Stimulated activated naive CD4-positive, alpha-beta T cell treated with Interleukin-2 at 50 U/mL for 16 hours (primary cell): ENCODE data around the gene ZNF385C.
A peak's percentile ranks its signal among the peaks of the same experiment; 100 is the strongest.

Experiments
- DNase-seq: peaks from one replicate; lab custom pipeline; 2025; lab: John Stamatoyannopoulos, UW

ZNF385C gene

GRCh38 chr17:42125565-42125964 is 27.3 kb upstream of the ZNF385C start:
- no peak for DNase-seq

- no peak for DNase-seq
Observed at GRCh38 chr17:42124256-42124655, 26.0 kb upstream of the ZNF385C start.

DNA sequence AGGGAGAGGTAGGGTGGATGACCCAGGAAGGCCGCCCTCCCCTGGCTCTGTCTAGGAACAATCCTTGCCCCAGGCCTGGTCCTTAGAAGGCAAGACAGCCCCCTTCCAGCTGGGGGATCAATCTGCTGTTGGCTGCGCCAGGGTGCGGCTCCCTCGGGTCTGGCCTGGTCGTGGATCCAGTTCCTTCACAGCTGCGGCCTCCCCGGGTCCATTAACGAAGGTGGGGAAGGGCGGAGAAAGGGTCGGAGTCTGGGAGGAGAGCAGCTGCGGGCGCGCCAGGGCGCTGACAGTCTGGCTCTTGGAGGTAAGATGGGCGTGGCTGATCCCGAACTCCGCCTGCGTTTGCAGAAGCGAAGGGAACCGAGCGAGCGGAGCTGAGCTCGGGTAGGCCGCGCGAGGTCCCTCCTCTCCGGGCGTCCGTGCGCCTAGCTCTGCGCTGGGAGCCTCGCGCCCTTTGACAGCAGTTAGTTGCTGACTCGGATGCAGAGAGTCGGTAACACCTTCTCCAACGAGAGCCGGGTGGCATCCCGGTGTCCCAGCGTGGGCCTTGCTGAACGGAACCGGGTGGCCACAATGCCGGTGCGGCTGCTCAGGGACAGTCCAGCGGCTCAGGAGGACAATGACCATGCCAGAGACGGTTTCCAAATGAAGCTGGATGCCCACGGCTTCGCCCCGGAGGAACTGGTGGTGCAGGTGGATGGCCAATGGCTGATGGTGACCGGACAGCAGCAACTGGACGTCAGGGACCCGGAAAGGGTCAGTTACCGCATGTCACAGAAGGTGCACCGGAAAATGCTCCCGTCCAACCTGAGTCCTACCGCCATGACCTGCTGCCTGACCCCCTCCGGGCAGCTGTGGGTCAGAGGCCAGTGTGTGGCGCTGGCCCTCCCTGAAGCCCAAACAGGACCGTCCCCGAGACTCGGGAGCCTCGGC is 24.4 kb upstream of the ZNF385C start, which contains the start of gene HSPB9:
HSPB9 (plus strand) TSS at position 434 of the 933 bp plus-strand sequence; CDS start at position 481, 47 bp downstream.
- no peak for DNase-seq

DNA sequence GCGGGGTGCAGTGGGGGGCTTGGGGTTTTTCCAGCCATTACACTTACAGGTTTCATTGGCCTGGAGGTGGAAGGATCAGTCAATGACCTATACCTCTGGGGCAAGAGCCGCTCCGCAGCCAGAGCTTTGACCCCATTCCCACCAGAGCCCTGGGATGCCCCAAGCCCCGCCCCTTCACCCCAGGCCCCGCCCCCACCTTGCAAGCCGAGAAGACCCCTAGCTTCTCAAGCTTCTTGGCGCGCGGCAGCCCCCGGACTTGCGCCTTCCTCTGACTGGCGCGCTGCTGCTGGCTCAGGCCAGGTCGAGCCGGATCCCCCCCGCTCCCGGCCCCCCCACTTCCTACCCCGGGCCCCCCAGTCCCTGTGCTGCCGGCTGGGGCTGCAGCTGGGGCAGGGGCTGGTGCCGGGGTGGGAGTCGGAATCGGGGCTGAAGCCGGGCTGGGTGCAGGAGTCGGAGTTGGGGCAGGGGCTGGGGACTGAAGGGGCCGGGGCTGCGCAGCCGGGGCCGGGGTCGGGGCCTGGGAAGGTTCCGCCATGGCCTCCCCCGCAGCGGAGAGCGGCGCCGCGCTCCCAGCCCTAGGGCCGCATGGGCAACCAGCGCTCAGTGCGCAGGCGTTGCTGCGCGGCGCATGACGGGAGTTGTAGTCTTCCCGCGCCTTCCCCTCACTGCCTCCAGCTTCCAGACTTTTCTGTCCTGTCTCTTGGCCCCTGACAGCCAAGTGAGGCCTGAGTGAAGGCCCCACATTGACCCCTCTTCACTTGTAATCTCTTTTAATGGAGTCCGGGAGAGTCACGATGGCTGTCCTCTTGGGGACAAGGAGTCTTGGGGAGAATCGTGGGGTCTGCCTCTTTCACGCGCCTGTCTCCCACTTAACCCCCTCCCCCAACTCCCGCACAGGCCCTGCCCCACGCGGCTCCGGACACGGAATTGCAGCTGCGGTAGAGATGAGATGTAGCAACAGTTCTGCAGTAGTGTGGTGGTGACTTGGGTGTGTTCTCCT is 22.8 kb upstream of the ZNF385C start, which contains the start of gene KAT2A:
KAT2A (minus strand) TSS at position 598 of the 1,000 bp plus-strand sequence; CDS start at position 535, 63 bp downstream.
- DNase-seq, result peak; percentile 67

GRCh38 chr17:42120161-42120769 is 22.0 kb upstream of the ZNF385C start:
- DNase-seq, result no peak

DNA sequence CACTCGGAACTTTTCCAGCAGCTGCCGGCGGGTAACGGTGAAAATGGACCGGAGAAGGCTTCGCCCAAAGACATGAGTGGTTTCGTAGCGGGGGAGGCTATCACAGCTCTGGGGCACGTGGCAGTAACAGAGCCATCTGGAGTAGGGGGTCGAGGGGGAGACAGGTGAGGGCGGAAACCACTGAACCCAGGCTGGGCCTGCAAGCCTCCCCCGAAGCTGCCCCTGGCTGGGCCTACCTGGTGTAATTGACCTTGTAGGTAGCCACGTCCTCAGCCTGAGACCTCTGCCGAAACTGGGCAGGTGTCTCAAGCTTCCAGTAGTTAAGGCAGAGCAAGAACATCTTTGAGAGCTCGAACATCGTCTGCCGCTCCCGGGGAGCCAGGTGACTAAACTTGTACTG is 21.0 kb upstream of the ZNF385C start:
- no peak for DNase-seq

DNA sequence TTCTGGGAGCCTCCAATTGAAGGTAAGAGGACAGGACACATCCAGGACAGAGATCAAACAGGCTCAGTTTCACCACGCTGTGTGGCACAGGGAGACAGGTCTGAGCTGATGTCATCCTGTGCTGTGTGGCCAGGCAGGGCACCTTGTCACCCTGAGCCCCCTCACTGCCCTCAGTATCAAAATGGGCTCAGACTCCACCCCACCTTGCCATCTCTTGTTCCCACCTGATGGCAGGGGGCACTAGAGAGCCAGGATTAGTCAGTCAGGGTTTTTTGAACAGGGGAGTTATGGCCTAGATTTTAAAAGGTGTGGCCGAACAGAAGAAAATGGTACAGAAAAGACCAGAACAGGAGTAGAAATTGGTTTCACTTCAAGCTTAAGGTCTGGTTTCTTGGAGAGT is 20.3 kb upstream of the ZNF385C start:
- peak; percentile 12 for DNase-seq

GRCh38 chr17:42118126-42118510 is 19.8 kb upstream of the ZNF385C start:
- DNase-seq, result no peak

GRCh38 chr17:42117397-42118125 is 19.3 kb upstream of the ZNF385C start:
- DNase-seq, result no peak

- peak; percentile 79 for DNase-seq
Observed at GRCh38 chr17:42116705-42117396, 18.6 kb upstream of the ZNF385C start.

- DNase-seq, result no peak
Observed at GRCh38 chr17:42114118-42114517, 15.8 kb upstream of the ZNF385C start.

DNA sequence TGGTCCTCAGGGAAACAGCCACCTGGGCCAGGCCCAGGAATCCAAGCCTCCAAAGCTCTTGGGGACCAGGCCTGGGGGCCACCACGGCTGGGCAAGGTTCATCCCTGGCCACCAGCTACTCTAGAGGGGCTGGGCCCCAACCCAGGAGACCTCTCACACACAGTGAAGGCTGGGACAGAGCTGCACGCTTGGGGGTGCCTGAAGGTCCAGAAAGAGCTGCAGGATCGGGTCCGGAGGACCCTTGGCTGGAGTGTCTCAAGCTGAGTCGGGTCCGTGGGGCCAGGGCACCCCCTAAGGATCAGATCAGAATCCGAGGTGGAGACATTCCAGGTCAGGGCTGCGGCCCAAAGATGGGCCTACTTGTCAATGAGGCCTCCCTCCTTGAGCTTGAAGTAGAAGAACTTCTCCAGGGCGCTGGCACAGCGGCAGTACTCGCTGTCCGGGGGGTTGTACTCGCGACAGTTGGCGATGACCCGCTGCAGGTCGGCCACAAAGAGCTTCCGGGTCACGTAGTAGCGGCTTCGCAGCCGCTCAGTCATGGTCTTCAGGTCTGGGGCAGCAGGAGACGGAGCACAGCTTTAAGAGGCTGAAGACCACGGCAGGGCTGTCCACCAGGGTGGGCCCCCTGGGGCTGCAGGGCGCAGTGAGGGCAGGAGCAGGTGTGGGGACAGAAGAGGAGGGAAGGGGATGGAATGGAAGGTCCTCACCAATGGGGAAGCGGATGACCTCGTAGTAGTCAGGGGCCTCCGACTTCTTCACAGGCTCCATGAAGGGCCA is 15.2 kb upstream of the ZNF385C start:
- no peak for DNase-seq

DNA sequence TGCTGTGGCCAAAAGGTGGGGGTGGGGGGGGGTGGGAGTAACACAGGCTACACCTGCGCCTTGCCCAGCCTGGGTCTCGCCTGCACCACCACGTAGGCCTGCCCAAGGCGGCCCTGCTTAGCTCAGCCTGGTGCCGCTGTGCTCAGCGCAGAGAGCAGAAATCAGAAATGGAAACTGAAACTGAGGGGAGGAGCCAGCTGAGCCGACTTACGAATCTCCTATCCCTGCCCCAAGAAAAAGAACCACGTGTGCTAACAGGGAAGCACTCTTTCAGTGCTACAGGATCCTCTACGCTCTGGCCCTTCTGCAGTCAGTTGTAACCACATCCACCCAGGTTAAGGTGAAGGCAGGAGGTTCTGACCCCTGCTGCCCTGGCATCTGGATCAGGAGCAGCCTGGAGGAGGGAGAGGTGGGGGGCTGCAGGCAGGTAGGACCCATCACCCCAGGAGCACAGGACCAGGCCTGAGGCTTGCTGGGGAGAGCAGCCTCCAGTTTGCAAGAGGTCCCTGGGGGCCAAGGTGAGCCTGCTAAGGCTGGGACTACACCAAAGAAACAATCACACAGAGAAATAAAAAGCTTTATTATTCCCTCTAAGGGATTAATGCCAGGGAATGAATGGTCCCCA is 14.4 kb upstream of the ZNF385C start, which contains the start of gene DHX58:
DHX58 (minus strand) TSS at position 163 of the 625 bp plus-strand sequence. CDS start 822 bp downstream, outside the sequence.
- DNase-seq, result peak; percentile 71

DNA sequence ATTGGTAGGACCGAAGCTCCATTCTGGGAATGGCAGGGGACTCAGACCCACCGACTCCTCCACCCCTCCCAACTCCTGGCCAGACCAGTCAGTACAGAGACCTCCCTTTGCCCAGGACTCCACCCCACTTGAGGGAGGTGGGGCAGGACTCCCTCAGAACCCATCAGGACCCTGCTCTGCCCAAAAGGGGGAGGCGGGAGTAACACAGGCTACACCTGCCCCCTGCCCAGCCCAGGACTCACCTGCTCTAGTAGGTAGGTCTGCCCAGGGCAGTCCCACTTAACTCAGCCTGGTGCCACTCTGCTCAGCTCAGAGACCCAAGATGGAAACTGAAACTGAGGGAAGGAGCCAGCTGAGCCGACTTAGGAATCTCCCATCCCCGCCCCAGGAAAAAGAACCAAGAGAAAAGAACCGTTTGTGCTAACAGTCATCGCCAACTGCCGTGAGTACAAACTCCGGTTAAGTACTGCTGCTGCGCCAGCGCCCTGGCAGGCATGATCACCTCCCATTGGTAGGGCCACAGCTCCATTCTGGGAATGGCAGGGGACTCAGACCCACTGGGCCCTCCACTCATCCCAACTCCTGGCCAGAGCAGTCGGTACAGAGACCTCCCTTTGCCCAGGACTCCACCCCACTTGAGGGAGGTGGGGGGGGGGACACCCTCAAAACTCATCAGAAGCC is 13.7 kb upstream of the ZNF385C start:
- peak; percentile 22 for DNase-seq

DNA sequence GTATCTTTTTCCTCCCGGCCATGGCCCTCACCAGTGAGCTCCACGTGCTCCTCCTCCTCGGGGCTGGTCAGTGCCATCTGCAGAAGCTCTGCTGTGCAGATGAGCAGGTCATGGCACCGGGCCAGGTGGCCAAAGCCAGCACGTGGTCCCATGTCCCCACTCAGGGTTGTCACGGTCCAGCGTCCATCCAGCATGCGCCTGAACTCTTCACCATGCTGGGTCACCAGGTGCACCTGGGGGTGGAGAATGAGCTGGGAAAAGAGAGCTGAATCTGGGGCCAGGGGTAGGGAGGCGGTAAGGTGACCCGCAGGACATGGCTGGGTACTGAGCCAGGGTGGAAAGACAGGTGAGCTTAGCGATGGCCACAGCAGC is 13.0 kb upstream of the ZNF385C start:
- no peak for DNase-seq

- no peak for DNase-seq
Observed at GRCh38 chr17:42110301-42111264, 12.3 kb upstream of the ZNF385C start.

GRCh38 chr17:42109086-42109485 is 10.8 kb upstream of the ZNF385C start:
- no peak for DNase-seq
